HG03521 (cell line): ENCODE data around the gene OR14C36.
"Not testable (repeated sequence)": the region's sequence is repeated elsewhere in the genome, so short reads cannot be mapped to it uniquely, and the experiment has no call there.

Experiments used
- ATAC-seq: cut with Tn5 transposase; IDR thresholded peaks from one replicate; pipeline ENCODE4 v1.9.1; 2021; ENCODE audit warnings: mild to moderate bottlenecking, moderate library complexity; ENCODE audit not compliant: unreplicated experiment

Gene OR14C36

GRCh38 chr1:248348475-248348874 is at the start of gene OR14C36:
TSS of gene OR14C36 (plus strand) at chr1:248348775. CDS start at chr1:248348775, 0 bp downstream.
- no peak for ATAC-seq

- ATAC-seq, result no peak
Observed at GRCh38 chr1:248303324-248303723, 45.3 kb upstream of the OR14C36 start, which contains the start of gene OR2T12. TSS of gene OR2T12 (minus strand) at chr1:248303424. CDS start at chr1:248295578, 7,846 bp downstream.

GRCh38 chr1:248305672-248306071 is 42.9 kb upstream of the OR14C36 start:
- not testable (repeated sequence) for ATAC-seq

- ATAC-seq, result no peak
Observed at GRCh38 chr1:248306103-248306502, 42.5 kb upstream of the OR14C36 start.

GRCh38 chr1:248306740-248307139 is 41.8 kb upstream of the OR14C36 start:
- ATAC-seq, result not testable (repeated sequence)

- no peak for ATAC-seq
Observed at GRCh38 chr1:248316796-248317195, 31.8 kb upstream of the OR14C36 start.

GRCh38 chr1:248324468-248324867 is 24.1 kb upstream of the OR14C36 start, which contains the start of gene OR2M7:
TSS of gene OR2M7 (minus strand) at chr1:248324568. CDS start at chr1:248324568, 0 bp downstream.
- no peak for ATAC-seq

- ATAC-seq, result no peak
Observed at GRCh38 chr1:248343451-248343850, 5.1 kb upstream of the OR14C36 start.

GRCh38 chr1:248359415-248359814 is 10.8 kb downstream of the OR14C36 start:
- no peak for ATAC-seq

- no peak for ATAC-seq
Observed at GRCh38 chr1:248361121-248361715, 12.6 kb downstream of the OR14C36 start, which contains the start of gene OR2T4. TSS of gene OR2T4 (plus strand) at chr1:248361665. CDS start at chr1:248361665, 0 bp downstream.

- no peak for ATAC-seq
Observed at GRCh38 chr1:248366609-248367008, 18.0 kb downstream of the OR14C36 start.

- peak; percentile 46 for ATAC-seq
Observed at GRCh38 chr1:248372394-248372793, 23.8 kb downstream of the OR14C36 start.

GRCh38 chr1:248373761-248374160 is 25.2 kb downstream of the OR14C36 start:
- ATAC-seq, result no peak

GRCh38 chr1:248375446-248375845 is 26.9 kb downstream of the OR14C36 start, which contains the start of gene OR2T6:
TSS of gene OR2T6 (plus strand) at chr1:248375746. CDS start at chr1:248387609, 11,863 bp downstream.
- ATAC-seq, result no peak

GRCh38 chr1:248376916-248377315 is 28.3 kb downstream of the OR14C36 start:
- ATAC-seq, result no peak

GRCh38 chr1:248380854-248381253 is 32.3 kb downstream of the OR14C36 start:
- no peak for ATAC-seq

GRCh38 chr1:248388426-248388825 is 39.9 kb downstream of the OR14C36 start:
- ATAC-seq, result no peak

- ATAC-seq, result no peak
Observed at GRCh38 chr1:248393050-248393449, 44.5 kb downstream of the OR14C36 start.
